HEK293 (cell line): ENCODE measurements around the gene WIPI1.

Source experiments
- CTCF ChIA-PET: fragments of 350-600 bp; formaldehyde crosslinking; extraction: SDS; loops from one replicate; lab custom pipeline; 2021; ENCODE audit warnings: antibody characterized with exemption; lab: Yijun Ruan, JAX
- POLR2A ChIA-PET: fragments of 300-600 bp; formaldehyde crosslinking; extraction: SDS; loops from one replicate; lab custom pipeline; 2020; ENCODE audit warnings: antibody characterized with exemption, inconsistent platforms; lab: Yijun Ruan, JAX
- H3K27ac ChIP-seq: fragments of 200-500 bp; sonication (Bioruptor generic); 2 replicates; pipeline ENCODE4 v1.5.1; 2014; ENCODE audit warnings: low read depth, low read length, control low read depth, inconsistent platforms; ENCODE audit errors: extremely low read depth
- H3K36me3 ChIP-seq, 2 experiments: fragments of 200-500 bp in 1 of 2; sonication (Bioruptor generic) in 1 of 2; 1 replicate in 1 of 2; 2 replicates in 1 of 2; pipeline ENCODE4 v1.5.1; 2014 to 2017; ENCODE audit warnings: inconsistent platforms in 2 of 2, low read length in 2 of 2; ENCODE audit not compliant: control insufficient read depth in 2 of 2, insufficient read depth in 1 of 2
- H3K4me1 ChIP-seq: fragments of 200-500 bp; sonication (Bioruptor generic); 2 replicates; pipeline ENCODE4 v1.5.1; 2014; ENCODE audit warnings: mild to moderate bottlenecking, low read length, inconsistent platforms; ENCODE audit not compliant: control insufficient read depth, insufficient read depth
- H3K4me3 ChIP-seq: 2 replicates; pipeline ENCODE4 v1.5.1; 2011; ENCODE audit warnings: low read depth, mild to moderate bottlenecking, control low read depth, low read length, moderate library complexity
- H3K9me3 ChIP-seq: fragments of 200-500 bp; sonication (Bioruptor generic); 2 replicates; pipeline ENCODE4 v1.5.1; 2014; ENCODE audit warnings: low read depth, low read length, inconsistent platforms; ENCODE audit not compliant: control insufficient read depth, insufficient read depth
- HOXA7 ChIP-seq: sonication (generic); formaldehyde crosslinking; IDR thresholded peaks from 2 replicates; pipeline ENCODE4 v1.8.1; 2022; ENCODE audit warnings: missing genetic modification reagents, borderline replicate concordance
- KLF16 ChIP-seq: fragments of 450-650 bp; formaldehyde crosslinking; IDR thresholded peaks from 2 replicates; pipeline ENCODE4 v1.5.1; 2017; ENCODE audit warnings: missing biosample characterization, missing genetic modification characterization
- OVOL3 ChIP-seq: fragments of 450-650 bp; formaldehyde crosslinking; IDR thresholded peaks from 2 replicates; pipeline ENCODE4 v1.5.1; 2016; ENCODE audit warnings: missing biosample characterization, missing genetic modification characterization
- SP2 ChIP-seq: fragments of 450-650 bp; formaldehyde crosslinking; IDR thresholded peaks from 2 replicates; pipeline ENCODE4 v1.5.1; 2016; ENCODE audit warnings: missing biosample characterization, missing genetic modification characterization
- TRIM28 ChIP-seq: IDR thresholded peaks from 2 replicates; pipeline ENCODE4 v1.6.1; 2011; ENCODE audit warnings: low read length, control low read depth, borderline replicate concordance
- ZBTB8A ChIP-seq: fragments of 450-650 bp; formaldehyde crosslinking; IDR thresholded peaks from 2 replicates; pipeline ENCODE4 v1.5.1; 2016; ENCODE audit warnings: missing biosample characterization, missing genetic modification characterization
- ZNF202 ChIP-seq: fragments of 450-650 bp; formaldehyde crosslinking; IDR thresholded peaks from 2 replicates; pipeline ENCODE4 v1.5.1; 2016; ENCODE audit warnings: missing biosample characterization, missing genetic modification characterization, borderline replicate concordance
- ZNF362 ChIP-seq: fragments of 450-650 bp; formaldehyde crosslinking; IDR thresholded peaks from 2 replicates; pipeline ENCODE4 v1.5.1; 2016; ENCODE audit warnings: missing biosample characterization, missing genetic modification characterization
- ZNF510 ChIP-seq: fragments of 450-650 bp; formaldehyde crosslinking; IDR thresholded peaks from 2 replicates; pipeline ENCODE4 v1.5.1; 2018; ENCODE audit warnings: mild to moderate bottlenecking, missing genetic modification characterization, missing biosample characterization; ENCODE audit not compliant: insufficient replicate concordance
- ZNF621 ChIP-seq: fragments of 450-650 bp; formaldehyde crosslinking; IDR thresholded peaks from 2 replicates; pipeline ENCODE4 v1.5.1; 2017; ENCODE audit warnings: missing biosample characterization, missing genetic modification characterization
- ZNF626 ChIP-seq: fragments of 450-650 bp; sonication (Bioruptor Pico); formaldehyde crosslinking; IDR thresholded peaks from 2 replicates; pipeline ENCODE4 v1.5.1; 2018; ENCODE audit warnings: missing biosample characterization, missing genetic modification characterization, inconsistent platforms
- TF ChIP-seq, protein P1 (sequence below): fragments of 450-650 bp; formaldehyde crosslinking; IDR thresholded peaks from 2 replicates; pipeline ENCODE4 v1.5.1; 2016; ENCODE audit warnings: missing biosample characterization, missing genetic modification characterization
- TF ChIP-seq, protein P2 (sequence below): fragments of 450-650 bp; formaldehyde crosslinking; IDR thresholded peaks from 2 replicates; pipeline ENCODE4 v1.5.1; 2016; ENCODE audit warnings: missing biosample characterization, missing genetic modification characterization
- TF ChIP-seq, protein P3 (sequence below): fragments of 450-650 bp; formaldehyde crosslinking; IDR thresholded peaks from 2 replicates; pipeline ENCODE4 v1.5.1; 2017; ENCODE audit warnings: missing biosample characterization, missing genetic modification characterization
- TF ChIP-seq, protein P4 (sequence below): fragments of 450-650 bp; formaldehyde crosslinking; IDR thresholded peaks from 2 replicates; pipeline ENCODE4 v1.5.1; 2016; ENCODE audit warnings: missing biosample characterization, missing genetic modification characterization

Gene WIPI1

DNA sequence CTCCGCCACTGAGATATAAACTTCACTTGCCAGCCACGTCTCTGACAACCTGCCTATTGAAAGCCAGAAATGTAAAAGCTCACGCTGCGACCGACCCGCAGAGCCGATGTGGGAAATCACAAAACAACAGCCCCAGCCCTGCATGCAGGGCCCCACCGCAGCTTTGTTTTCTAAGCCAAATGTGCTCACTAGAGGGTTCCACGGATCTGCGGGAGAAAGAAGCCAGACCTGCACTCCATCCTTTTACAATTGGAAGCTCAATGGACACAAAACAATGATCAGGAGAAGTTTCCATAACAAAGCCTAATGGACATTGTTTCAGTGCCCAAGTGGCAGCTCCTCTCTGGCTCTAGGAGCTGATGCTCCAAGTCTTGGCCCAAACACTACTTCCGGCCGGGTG lies 33.1 kb downstream of the WIPI1 start (continued):
- TF ChIP-seq OVOL3 (tag by site-specific recombination) (no peak), HOXA7 (no peak)
- TF ChIP-seq, all 188 proteins: peak for 0

DNA sequence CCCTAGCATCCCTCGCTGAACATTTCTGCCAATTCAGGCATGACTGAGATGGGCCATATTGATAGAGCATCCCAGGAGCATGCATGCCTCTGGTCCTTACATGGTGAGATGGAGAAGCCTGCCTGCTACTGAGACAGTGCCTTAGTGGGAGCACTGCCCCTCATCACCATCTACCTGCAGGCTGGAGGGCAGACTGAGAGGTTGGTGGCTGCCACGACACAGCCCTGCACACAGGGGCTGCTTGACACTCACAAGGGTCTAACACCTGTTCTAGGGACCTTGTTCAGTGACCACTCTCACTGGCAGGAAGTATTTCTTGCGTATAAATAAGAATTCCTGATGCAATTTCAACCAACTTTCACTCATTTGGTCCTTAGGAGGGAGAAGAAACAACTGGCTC lies 34.0 kb downstream of the WIPI1 start:
- ChIA-PET POLR2A (no interaction called here), CTCF (interaction anchor here (4.7 kb wide), 1 partner anchor 13 kb away, joined by 18 read pairs; no protein-coding TSS in a partner anchor)
- TF ChIP-seq ZNF510 (tag by site-specific recombination): no peak
- TF ChIP-seq ZNF202: no peak
- no peak for TF ChIP-seq ZBTB8A (tag by site-specific recombination)
- TF ChIP-seq, protein P1, sequence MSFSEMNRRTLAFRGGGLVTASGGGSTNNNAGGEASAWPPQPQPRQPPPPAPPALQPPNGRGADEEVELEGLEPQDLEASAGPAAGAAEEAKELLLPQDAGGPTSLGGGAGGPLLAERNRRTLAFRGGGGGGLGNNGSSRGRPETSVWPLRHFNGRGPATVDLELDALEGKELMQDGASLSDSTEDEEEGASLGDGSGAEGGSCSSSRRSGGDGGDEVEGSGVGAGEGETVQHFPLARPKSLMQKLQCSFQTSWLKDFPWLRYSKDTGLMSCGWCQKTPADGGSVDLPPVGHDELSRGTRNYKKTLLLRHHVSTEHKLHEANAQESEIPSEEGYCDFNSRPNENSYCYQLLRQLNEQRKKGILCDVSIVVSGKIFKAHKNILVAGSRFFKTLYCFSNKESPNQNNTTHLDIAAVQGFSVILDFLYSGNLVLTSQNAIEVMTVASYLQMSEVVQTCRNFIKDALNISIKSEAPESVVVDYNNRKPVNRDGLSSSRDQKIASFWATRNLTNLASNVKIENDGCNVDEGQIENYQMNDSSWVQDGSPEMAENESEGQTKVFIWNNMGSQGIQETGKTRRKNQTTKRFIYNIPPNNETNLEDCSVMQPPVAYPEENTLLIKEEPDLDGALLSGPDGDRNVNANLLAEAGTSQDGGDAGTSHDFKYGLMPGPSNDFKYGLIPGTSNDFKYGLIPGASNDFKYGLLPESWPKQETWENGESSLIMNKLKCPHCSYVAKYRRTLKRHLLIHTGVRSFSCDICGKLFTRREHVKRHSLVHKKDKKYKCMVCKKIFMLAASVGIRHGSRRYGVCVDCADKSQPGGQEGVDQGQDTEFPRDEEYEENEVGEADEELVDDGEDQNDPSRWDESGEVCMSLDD (tag by site-specific recombination): no peak
- TF ChIP-seq KLF16 (tag by site-specific recombination): no peak
- TF ChIP-seq ZNF621 (tag by site-specific recombination): no peak
- no peak for TF ChIP-seq TRIM28

DNA sequence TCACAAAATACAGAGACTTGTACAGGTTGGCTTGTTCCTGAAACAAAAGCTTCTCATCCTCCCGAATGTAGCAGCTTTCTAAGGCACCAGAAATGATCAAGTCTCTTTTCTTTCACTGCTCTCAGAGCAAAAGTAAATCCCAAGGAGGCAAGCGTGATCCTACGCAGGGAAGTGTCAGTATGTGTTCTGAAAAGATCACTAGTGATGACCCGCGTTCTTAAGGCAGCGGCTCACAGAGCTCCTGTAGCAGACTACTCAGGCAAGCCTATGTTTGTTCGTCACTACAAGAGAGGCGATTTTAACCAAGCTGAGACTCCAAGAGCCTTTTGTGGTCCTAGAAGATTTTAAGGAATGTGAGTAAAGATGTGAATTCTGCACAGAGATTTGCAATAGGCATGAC lies 34.5 kb downstream of the WIPI1 start:
- H3K27ac ChIP-seq: no peak overlapping the region
- no peaks in the 10 kb centered on the region for H3K9me3 ChIP-seq
- ChIA-PET CTCF (interaction anchor here (0.6 to 4.7 kb wide), 3 partner anchors 13 to 175 kb away, joined by 3 to 18 read pairs (median 5); partner anchors contain the start of gene AMZ2), POLR2A (interaction anchor here (0.7 kb wide), 2 partner anchors 45 to 128 kb away, joined by 3 to 4 read pairs; no protein-coding TSS in a partner anchor)
- H3K4me1 ChIP-seq: no peaks in the 10 kb centered on the region
- TF ChIP-seq ZNF626 (tag by site-specific recombination) (no peak), ZNF362 (tag by site-specific recombination) (no peak), SP2 (tag by site-specific recombination) (no peak)
- TF ChIP-seq, protein P2, sequence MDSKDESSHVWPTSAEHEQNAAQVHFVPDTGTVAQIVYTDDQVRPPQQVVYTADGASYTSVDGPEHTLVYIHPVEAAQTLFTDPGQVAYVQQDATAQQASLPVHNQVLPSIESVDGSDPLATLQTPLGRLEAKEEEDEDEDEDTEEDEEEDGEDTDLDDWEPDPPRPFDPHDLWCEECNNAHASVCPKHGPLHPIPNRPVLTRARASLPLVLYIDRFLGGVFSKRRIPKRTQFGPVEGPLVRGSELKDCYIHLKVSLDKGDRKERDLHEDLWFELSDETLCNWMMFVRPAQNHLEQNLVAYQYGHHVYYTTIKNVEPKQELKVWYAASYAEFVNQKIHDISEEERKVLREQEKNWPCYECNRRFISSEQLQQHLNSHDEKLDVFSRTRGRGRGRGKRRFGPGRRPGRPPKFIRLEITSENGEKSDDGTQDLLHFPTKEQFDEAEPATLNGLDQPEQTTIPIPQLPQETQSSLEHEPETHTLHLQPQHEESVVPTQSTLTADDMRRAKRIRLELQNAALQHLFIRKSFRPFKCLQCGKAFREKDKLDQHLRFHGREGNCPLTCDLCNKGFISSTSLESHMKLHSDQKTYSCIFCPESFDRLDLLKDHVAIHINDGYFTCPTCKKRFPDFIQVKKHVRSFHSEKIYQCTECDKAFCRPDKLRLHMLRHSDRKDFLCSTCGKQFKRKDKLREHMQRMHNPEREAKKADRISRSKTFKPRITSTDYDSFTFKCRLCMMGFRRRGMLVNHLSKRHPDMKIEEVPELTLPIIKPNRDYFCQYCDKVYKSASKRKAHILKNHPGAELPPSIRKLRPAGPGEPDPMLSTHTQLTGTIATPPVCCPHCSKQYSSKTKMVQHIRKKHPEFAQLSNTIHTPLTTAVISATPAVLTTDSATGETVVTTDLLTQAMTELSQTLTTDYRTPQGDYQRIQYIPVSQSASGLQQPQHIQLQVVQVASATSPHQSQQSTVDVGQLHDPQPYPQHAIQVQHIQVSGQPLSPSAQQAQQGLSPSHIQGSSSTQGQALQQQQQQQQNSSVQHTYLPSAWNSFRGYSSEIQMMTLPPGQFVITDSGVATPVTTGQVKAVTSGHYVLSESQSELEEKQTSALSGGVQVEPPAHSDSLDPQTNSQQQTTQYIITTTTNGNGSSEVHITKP: no peak
- TF ChIP-seq, protein P3, sequence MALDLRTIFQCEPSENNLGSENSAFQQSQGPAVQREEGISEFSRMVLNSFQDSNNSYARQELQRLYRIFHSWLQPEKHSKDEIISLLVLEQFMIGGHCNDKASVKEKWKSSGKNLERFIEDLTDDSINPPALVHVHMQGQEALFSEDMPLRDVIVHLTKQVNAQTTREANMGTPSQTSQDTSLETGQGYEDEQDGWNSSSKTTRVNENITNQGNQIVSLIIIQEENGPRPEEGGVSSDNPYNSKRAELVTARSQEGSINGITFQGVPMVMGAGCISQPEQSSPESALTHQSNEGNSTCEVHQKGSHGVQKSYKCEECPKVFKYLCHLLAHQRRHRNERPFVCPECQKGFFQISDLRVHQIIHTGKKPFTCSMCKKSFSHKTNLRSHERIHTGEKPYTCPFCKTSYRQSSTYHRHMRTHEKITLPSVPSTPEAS: no peak
- TF ChIP-seq, protein P4, sequence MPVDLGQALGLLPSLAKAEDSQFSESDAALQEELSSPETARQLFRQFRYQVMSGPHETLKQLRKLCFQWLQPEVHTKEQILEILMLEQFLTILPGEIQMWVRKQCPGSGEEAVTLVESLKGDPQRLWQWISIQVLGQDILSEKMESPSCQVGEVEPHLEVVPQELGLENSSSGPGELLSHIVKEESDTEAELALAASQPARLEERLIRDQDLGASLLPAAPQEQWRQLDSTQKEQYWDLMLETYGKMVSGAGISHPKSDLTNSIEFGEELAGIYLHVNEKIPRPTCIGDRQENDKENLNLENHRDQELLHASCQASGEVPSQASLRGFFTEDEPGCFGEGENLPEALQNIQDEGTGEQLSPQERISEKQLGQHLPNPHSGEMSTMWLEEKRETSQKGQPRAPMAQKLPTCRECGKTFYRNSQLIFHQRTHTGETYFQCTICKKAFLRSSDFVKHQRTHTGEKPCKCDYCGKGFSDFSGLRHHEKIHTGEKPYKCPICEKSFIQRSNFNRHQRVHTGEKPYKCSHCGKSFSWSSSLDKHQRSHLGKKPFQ (tag by site-specific recombination): no peak
- peaks cover 0 to 6% of the 10 kb centered on the region in 2 experiments; a peak in 2 of 3 replicates for H3K36me3 ChIP-seq
- no peak overlapping the region for H3K4me3 ChIP-seq

More for the DNA sequence above, 34.0 kb downstream of the WIPI1 start:
- Histone ChIP-seq H3K36me3 (peaks cover 0 to 6% of the 10 kb centered on the region in 2 experiments; a peak in 2 of 3 replicates), H3K4me1 (no peaks in the 10 kb centered on the region), H3K4me3 (no peak overlapping the region), H3K27ac (no peak overlapping the region), H3K9me3 (no peaks in the 10 kb centered on the region)
